Caco-2 (cell line): ENCODE results near the gene TBCB. TPM values are rescaled to one million over a fixed set of nuclear protein-coding genes. Genes with fewer than 3 reads are reported as not detected.
"Not testable (repeated sequence)": the region's sequence is repeated elsewhere in the genome, so short reads cannot be mapped to it uniquely, and the experiment has no call there.

Source experiments
- BruUV-seq: library from RNA; stranded (reverse); fragments of 400-500 nt; replicated peaks from 2 replicates; lab custom pipeline; 2021; lab: Mats Ljungman, UMichigan
- CTCF ChIA-PET: fragments of 300-600 bp; sonication (Branson Sonifier 250); formaldehyde crosslinking; loops from one replicate; lab custom pipeline; 2022; ENCODE audit warnings: antibody characterized with exemption; lab: Charles Lee
- POLR2A ChIA-PET: fragments of 300-600 bp; sonication (Branson Sonifier 250); formaldehyde crosslinking; loops from one replicate; lab custom pipeline; 2022; ENCODE audit warnings: antibody characterized with exemption; lab: Charles Lee
- DNase-seq, 2 experiments: peaks; one replicate each; pipeline versions ENCODE4 v3.0.0 to v3.0.0-alpha.2; 2020 to 2022
- H3K27me3 ChIP-seq: replicated peaks from 2 replicates; pipeline ENCODE4 v1.6.0; 2011; ENCODE audit warnings: low read length; ENCODE audit not compliant: control insufficient read depth, insufficient read depth
- H3K36me3 ChIP-seq: 2 replicates; pipeline ENCODE4 v1.5.1; 2011; ENCODE audit warnings: low read length; ENCODE audit not compliant: control insufficient read depth, insufficient read depth
- H3K4me1 ChIP-seq: fragments of 250-450 bp; sonication (Bioruptor Pico); 2 replicates; pipeline ENCODE4 v1.5.1; 2020; ENCODE audit warnings: mild to moderate bottlenecking
- H3K4me3 ChIP-seq: 2 replicates; pipeline ENCODE4 v1.5.1; 2011; ENCODE audit warnings: low read depth, mild to moderate bottlenecking, control low read depth, low read length
- H3K9me3 ChIP-seq: fragments of 250-450 bp; sonication (Bioruptor Pico); 2 replicates; pipeline ENCODE4 v1.5.1; 2020; ENCODE audit warnings: mild to moderate bottlenecking, moderate library complexity
- H3K27ac Mint-ChIP-seq: one replicate; pipeline ENCODE4 v1.8.0; 2022; ENCODE audit warnings: mixed read lengths; ENCODE audit not compliant: unreplicated experiment
- H3K27me3 Mint-ChIP-seq: one replicate; pipeline ENCODE4 v1.8.0; 2022; ENCODE audit warnings: mixed read lengths; ENCODE audit not compliant: insufficient read depth, unreplicated experiment
- H3K36me3 Mint-ChIP-seq: one replicate; pipeline ENCODE4 v1.8.0; 2022; ENCODE audit warnings: mild to moderate bottlenecking, mixed read lengths; ENCODE audit not compliant: insufficient read depth, unreplicated experiment
- H3K4me1 Mint-ChIP-seq: one replicate; pipeline ENCODE4 v1.8.0; 2022; ENCODE audit warnings: low read depth, mixed read lengths; ENCODE audit not compliant: unreplicated experiment
- H3K4me3 Mint-ChIP-seq: one replicate; pipeline ENCODE4 v1.8.0; 2022; ENCODE audit warnings: mild to moderate bottlenecking, moderate library complexity, mixed read lengths; ENCODE audit not compliant: unreplicated experiment
- H3K9me3 Mint-ChIP-seq: one replicate; pipeline ENCODE4 v1.8.0; 2022; ENCODE audit warnings: mixed read lengths; ENCODE audit not compliant: unreplicated experiment
- intact Hi-C: fragments of 100-400 bp; cut with micrococcal nuclease; formaldehyde crosslinking; loops from one replicate; pipeline ENCODE4 v1.10.0; 2022; ENCODE audit not compliant: unreplicated experiment
- total RNA-seq: library from RNA; stranded (reverse); gene quantifications from 2 replicates; pipeline ENCODE4 v1.2.3, GENCODE V29; 2022
- TF ChIP-seq, protein P1 (sequence below), 2 experiments: fragments of 200-600 bp in 1 of 2; IDR thresholded peaks; 1 replicate in 1 of 2; 2 replicates in 1 of 2; pipeline versions ENCODE4 v1.5.1 to v1.8.0; 2011 to 2022; ENCODE audit warnings: antibody characterized with exemption in 1 of 2, control low read depth in 1 of 2, inconsistent platforms in 1 of 2, low read depth in 1 of 2, low read length in 1 of 2, mild to moderate bottlenecking in 1 of 2, moderate library complexity in 1 of 2; ENCODE audit not compliant: insufficient read depth in 1 of 2, severe bottlenecking in 1 of 2, unreplicated experiment in 1 of 2

TBCB gene
- total RNA-seq, 1 experiment from 2014 or later, result 191 TPM

DNA sequence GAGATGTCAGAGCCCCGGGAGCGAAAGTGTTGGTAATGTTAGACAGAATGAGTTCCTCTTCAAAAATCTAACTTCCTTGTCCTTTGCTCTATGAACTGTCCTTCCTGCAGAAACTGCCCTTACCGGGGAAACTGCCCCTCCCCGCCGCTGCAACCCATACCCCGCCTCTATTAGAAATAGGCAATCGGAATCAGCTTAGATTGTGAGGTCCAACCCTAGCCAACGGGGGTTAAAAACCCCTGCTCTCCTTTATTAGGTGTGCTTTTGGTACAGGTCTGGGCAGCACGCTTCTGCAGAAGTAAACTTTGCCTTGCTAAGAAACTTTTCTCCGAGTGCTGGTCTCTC, 13.1 kb downstream of the TBCB start:
- peak; percentile 59 to 62 for DNase-seq
- peaks cover 13% of the 10 kb centered on the region for H3K4me1 Mint-ChIP-seq
- H3K4me3 Mint-ChIP-seq, result peak overlapping the region; percentile 81
- H3K9me3 Mint-ChIP-seq, result no peaks in the 10 kb centered on the region
- no peaks in the 10 kb centered on the region for H3K27me3 Mint-ChIP-seq
- POLR2A ChIA-PET, result interaction anchor here (0.5 to 1.6 kb wide), 6 partner anchors 12 to 1779 kb away, joined by 4 to 10 read pairs (median 6); partner anchors contain the start of genes CAPNS1, POLR2I, SIPA1L3 and TBCB
- BruUV-seq, result TSS peak; percentile 79
- no peaks in the 10 kb centered on the region for H3K9me3 ChIP-seq
- CTCF ChIA-PET, result interaction anchor here (0.6 to 2.5 kb wide), 16 partner anchors 10 to 445 kb away, joined by 3 to 27 read pairs (median 4); partner anchors contain the start of genes ALKBH6, CAPNS1, POLR2I and TBCB
- peak overlapping the region; percentile 40 for H3K4me3 ChIP-seq
- no peaks in the 10 kb centered on the region for H3K36me3 ChIP-seq
- H3K36me3 Mint-ChIP-seq, result peaks cover 7% of the 10 kb centered on the region
- H3K4me1 ChIP-seq, result peaks cover 9% of the 10 kb centered on the region
- H3K27me3 ChIP-seq, result no peaks in the 10 kb centered on the region
- intact Hi-C loops, result loop anchor here (1.0 kb wide), 1 partner anchor 11 kb away; no protein-coding TSS in a partner anchor
- peak overlapping the region; percentile 80 for H3K27ac Mint-ChIP-seq
- TF ChIP-seq, protein P1, sequence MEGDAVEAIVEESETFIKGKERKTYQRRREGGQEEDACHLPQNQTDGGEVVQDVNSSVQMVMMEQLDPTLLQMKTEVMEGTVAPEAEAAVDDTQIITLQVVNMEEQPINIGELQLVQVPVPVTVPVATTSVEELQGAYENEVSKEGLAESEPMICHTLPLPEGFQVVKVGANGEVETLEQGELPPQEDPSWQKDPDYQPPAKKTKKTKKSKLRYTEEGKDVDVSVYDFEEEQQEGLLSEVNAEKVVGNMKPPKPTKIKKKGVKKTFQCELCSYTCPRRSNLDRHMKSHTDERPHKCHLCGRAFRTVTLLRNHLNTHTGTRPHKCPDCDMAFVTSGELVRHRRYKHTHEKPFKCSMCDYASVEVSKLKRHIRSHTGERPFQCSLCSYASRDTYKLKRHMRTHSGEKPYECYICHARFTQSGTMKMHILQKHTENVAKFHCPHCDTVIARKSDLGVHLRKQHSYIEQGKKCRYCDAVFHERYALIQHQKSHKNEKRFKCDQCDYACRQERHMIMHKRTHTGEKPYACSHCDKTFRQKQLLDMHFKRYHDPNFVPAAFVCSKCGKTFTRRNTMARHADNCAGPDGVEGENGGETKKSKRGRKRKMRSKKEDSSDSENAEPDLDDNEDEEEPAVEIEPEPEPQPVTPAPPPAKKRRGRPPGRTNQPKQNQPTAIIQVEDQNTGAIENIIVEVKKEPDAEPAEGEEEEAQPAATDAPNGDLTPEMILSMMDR (IDR thresholded peaks at IDR 0.05; ENCODE audit: insufficient read depth in 1 of 2, low read depth in 1 of 2, low read length in 1 of 2, severe bottlenecking in 1 of 2, unreplicated experiment in 1 of 2), result no peak

DNA sequence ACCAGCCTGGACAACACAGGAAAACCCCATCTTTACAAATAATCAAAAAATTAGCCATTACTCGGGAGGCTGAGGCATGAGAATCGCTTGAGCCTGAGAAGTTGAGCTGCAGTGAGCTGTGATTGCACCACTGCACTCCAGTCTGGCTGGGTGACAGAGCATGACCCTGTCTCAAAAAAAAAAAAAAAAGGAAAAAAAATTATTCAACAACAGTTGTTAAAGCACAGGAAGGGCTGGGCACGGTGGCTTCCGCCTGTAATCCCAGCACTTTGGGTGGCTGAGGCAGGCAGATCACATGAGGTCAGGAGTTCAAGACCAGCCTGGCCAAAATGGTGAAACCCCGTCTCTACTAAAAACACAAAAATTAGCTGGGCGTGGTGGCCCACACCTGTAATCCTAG, 16.0 kb downstream of the TBCB start:
- POLR2A ChIA-PET, H3K9me3 Mint-ChIP-seq, intact Hi-C loops, H3K27me3 ChIP-seq, BruUV-seq, H3K36me3 Mint-ChIP-seq, H3K27ac Mint-ChIP-seq, H3K27me3 Mint-ChIP-seq, H3K9me3 ChIP-seq, H3K4me3 Mint-ChIP-seq, H3K4me1 ChIP-seq, DNase-seq, H3K36me3 ChIP-seq, H3K4me3 ChIP-seq, CTCF ChIA-PET: not testable (repeated sequence)
- H3K4me1 Mint-ChIP-seq, result peaks cover 13% of the 10 kb centered on the region

DNA sequence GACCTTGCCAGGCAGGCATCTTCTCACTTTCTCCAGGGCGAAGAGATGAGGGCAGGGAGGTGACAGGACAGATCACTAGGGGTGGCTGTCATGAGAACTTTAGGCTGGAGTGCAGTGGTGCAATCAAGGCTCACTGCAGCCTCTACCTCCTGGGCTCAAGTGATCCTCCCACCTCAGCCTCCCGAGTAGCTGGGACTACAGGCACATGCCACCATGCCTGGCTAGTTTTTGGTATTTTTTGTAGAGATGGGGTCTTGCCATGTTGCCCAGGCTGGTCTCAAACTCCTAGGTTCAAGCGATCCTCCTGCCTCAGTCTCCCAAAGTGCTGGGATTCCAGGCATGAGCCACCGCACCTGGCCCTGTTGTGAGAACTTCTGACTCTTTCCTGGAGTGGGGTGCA, 19.6 kb downstream of the TBCB start:
- H3K36me3 ChIP-seq, H3K27me3 Mint-ChIP-seq, BruUV-seq, H3K9me3 ChIP-seq, H3K36me3 Mint-ChIP-seq, intact Hi-C loops, H3K27ac Mint-ChIP-seq, DNase-seq, H3K4me3 ChIP-seq, POLR2A ChIA-PET, CTCF ChIA-PET, H3K9me3 Mint-ChIP-seq, H3K4me1 ChIP-seq, H3K27me3 ChIP-seq, H3K4me3 Mint-ChIP-seq: not testable (repeated sequence)
- peaks cover 22% of the 10 kb centered on the region for H3K4me1 Mint-ChIP-seq

DNA sequence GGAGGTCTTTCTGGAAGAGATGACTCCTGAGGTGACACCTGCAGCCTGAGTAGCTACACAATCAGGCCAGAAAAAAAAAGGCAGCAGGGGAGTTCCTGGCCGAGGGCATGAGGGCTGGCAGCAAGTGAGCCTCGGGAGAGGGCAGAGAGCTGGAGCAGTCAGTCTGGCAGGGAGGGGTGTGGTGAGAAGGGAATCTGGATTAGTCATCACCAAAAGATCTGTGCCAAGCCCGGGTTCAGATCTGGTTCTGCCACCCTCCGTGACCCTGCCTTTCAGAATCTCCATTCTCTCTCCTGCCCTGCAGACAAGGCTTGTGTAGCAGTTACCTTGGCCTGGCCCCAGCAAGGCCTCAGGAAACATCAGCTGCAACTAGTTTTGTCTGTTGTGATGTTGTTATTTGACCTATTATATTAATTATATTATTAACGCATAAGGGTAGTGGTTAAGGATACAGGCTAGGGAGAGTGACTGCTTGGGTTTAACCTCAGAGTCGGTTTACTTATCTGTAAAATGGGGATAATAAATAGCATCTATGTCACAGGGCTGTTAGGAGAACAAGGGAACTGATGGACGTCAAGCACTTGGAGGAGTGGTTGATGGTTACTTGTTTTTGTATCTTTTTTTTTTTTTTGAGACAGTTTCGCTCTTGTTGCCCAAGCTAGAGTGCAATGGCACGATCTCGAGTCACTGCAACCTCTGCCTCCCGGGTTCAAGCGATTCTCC, 21.9 kb downstream of the TBCB start:
- DNase-seq, result no peak
- peaks cover 10% of the 10 kb centered on the region for H3K4me1 ChIP-seq
- peak overlapping the region; percentile 25 for H3K27ac Mint-ChIP-seq

More for the DNA sequence above, 21.9 kb downstream of the TBCB start:
- TF ChIP-seq, protein P1 (IDR thresholded peaks at IDR 0.05; ENCODE audit: insufficient read depth in 1 of 2, low read depth in 1 of 2, low read length in 1 of 2, severe bottlenecking in 1 of 2, unreplicated experiment in 1 of 2), result no peak
- H3K9me3 ChIP-seq, result no peaks in the 10 kb centered on the region; the same call in 1 of the 2 replicates
- Mint-ChIP-seq H3K4me3 (no peak overlapping the region), H3K9me3 (peaks cover 9% of the 10 kb centered on the region), H3K36me3 (peaks cover 21% of the 10 kb centered on the region), H3K27me3 (no peaks in the 10 kb centered on the region), H3K4me1 (peaks cover 26% of the 10 kb centered on the region)
- intact Hi-C loops, result no loop called here
- H3K36me3 ChIP-seq, result 0 out of 2 replicates have a peak, but pooled peaks cover 1% of the 10 kb centered on the region
- no TSS peak for BruUV-seq
- no peak overlapping the region for H3K4me3 ChIP-seq
- ChIA-PET POLR2A (no interaction called here), CTCF (no interaction called here)
- H3K27me3 ChIP-seq, result no peaks in the 10 kb centered on the region
